COR-L47 (cell line): ENCODE results near the gene FREM3.
"Not testable (repeated sequence)": the region's sequence is repeated elsewhere in the genome, so short reads cannot be mapped to it uniquely, and the experiment has no call there.

Source experiments
- DNase-seq: peaks from one replicate; lab custom pipeline; 2025; lab: John Stamatoyannopoulos, UW

Gene FREM3

GRCh38 chr4:143700416-143701352 is at the start of gene FREM3:
Gene FREM3 (minus strand): TSS chr4:143700675. CDS start chr4:143700675, 0 bp downstream.
- no peak for DNase-seq

DNA sequence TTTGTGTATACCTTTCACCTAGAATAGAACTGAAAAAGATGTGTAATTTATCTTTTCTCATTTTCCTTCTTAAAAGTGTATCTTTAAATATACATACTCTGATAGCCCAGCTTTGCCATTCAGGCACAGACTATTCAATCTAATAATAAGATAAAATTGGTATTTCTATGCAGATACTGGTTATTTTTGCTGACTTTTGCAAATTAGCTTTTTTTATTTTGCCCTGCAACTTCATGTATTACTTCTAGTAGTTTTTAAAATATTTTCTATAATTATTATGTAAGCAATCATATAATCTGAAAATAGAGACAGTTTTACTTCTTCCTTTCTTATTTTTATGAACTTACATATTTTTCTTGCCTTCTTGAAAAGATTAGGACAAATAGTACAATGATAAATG is 45.4 kb upstream of the FREM3 start:
- no peak for DNase-seq

GRCh38 chr4:143743591-143743990 is 43.1 kb upstream of the FREM3 start:
- no peak for DNase-seq

- no peak for DNase-seq
Observed at GRCh38 chr4:143742834-143743233, 42.4 kb upstream of the FREM3 start.

- DNase-seq, result no peak
Observed at GRCh38 chr4:143736861-143737260, 36.4 kb upstream of the FREM3 start.

- not testable (repeated sequence) for DNase-seq
Observed at GRCh38 chr4:143736061-143736460, 35.6 kb upstream of the FREM3 start.

DNA sequence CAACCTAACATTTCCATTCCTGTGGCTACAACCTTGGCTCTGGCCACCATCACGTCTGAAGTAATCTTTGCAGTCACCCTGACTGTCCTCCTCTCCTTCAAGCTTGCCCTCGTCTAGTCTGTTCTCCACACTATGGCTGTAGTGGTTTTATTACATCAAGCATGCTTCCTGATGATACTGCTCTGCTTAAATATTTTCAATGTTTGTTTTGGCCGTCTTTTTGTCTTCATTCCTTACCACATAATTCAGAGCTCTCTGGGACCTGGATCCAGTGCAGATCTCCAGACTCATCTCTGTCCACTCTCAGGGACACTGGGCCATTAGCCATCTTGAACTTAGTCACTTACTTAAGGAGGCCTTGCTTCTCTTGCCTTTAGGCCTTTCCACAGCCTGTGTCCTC is 27.7 kb upstream of the FREM3 start:
- no peak for DNase-seq

- DNase-seq, result no peak
Observed at GRCh38 chr4:143726714-143727113, 26.2 kb upstream of the FREM3 start.

DNA sequence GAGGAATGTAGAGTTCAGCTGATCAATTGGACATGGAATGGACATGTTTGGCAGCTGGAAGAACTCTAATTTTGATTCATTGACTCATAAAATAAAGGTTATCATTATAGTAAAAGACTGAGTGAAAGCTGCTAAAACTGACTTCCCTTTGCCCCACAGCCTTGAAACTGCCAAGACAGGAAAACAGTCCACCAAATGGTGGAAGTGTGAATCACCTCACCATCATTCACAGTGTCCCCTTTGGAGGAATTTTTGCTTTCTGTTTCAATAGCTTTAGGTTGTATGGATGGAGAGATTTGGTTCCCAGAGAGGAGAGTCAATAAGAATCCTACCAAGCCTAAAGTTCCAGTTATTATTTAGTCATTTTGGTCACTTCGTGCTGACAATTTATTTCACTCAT is 20.8 kb upstream of the FREM3 start:
- DNase-seq, result no peak

DNA sequence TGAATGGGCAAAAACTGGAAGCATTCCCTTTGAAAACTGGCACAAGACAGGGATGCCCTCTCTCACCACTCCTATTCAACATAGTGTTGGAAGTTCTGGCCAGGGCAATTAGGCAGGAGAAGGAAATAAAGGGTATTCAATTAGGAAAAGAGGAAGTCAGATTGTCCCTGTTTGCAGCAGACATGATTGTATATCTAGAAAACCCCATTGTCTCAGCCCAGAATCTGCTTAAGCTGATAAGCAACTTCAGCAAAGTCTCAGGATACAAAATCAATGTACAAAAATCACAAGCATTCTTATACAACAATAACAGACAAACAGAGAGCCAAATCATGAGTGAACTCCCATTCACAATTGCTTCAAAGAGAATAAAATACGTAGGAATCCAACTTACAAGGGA is 18.3 kb upstream of the FREM3 start:
- DNase-seq, result not testable (repeated sequence)

DNA sequence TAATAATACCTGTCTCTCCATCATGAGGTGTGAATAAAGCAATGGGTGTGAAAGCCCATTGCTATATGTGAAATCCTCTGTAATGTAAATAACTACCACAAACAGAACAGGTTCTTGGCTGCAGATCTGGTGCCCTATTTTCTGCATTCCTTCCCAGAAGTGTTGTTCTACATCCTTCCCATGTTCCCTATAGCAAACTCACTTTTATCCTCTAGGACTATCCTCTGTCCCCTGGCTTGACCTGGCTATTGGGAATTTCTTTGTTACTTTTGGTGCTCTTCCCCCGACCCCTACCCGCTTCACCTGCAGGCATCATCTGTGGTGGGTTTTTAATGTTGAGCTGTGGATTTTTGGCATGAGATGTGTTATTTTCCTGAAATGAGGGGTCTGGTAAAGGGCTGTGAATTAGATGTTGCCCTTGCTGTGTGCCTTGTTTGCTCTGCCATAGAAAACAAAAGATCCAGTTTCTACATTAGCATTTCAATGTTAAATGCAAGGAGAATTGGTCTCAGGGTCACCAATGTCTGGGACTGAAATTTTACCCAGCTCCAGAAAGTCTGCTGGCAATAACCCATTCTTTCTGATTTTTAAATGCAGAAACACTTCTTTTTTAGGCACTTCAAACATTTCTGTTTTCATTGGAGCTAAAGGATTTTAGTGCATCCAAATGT is 13.6 kb upstream of the FREM3 start:
- DNase-seq, result no peak

DNA sequence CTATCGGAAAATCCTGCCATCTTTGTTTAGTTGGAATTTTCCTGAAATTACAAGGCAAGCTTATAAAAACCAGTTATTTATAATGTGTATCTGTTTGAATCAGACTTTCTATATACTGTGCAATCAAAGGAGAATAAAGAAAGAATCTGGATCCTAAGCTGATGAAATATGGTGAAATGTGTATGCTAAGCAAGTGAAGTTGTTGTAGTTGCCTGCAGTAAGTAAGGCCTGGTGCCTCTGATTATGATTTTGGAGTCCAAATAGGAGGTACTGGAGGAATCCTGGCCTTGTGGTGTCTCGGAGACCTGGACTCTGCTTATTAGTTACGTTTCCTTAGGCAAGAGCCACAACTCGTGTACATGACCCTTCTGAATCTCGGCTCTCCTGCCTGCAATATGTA is 13.1 kb upstream of the FREM3 start:
- DNase-seq, result no peak

DNA sequence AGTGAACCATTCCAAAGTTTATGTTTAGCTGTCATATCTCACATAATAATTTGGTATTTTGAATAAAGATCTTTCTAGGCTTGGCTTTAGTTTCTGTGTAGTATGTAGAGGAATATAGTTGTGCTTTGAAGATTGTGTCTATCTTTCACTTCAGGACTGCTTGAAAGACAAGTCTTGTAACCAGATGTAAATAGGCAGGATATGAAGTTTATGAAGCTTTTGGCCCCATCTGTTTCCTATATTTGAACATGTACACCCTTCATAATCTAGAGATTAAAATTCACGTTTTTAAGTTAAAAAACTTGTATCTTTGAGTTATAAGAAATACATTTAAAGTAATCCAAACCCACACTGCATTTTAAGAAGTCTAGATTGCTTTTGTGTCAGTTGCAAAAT is 11.7 kb upstream of the FREM3 start:
- no peak for DNase-seq

DNA sequence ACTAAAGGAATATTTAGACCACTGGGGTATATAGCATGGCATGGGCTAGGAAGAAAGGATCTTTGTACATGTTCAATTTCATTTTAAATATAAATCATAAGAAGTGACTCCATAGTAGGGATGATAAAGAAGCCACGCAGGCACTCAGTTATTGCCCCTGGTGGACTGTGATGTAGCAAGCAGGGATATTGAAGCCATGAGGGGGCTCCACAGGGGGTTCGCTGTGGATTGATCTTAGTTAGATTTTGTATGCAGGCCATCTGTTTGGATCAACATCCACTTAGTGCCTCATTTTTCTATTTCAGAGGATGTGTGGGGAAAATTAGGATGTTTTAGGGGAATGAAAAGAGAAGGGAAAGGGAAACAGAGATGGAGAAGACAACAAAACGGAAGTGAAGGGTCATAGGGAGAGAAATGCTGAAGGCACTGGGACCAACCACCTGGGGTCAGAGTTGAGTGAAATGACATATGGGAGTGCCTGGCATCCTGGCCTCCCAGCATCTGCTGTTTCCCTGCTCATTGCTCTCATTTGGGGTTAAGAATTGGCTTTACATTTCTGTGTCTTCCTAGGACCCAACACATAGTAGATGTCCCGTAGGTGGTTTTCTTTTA is 11.2 kb upstream of the FREM3 start:
- no peak for DNase-seq

GRCh38 chr4:143701365-143701764 is 890 bp upstream of the FREM3 start:
- DNase-seq, result no peak

- peak; percentile 16 for DNase-seq
Observed at GRCh38 chr4:143700046-143700415, 444 bp downstream of the FREM3 start.

GRCh38 chr4:143699331-143700045 is 987 bp downstream of the FREM3 start:
- no peak for DNase-seq

DNA sequence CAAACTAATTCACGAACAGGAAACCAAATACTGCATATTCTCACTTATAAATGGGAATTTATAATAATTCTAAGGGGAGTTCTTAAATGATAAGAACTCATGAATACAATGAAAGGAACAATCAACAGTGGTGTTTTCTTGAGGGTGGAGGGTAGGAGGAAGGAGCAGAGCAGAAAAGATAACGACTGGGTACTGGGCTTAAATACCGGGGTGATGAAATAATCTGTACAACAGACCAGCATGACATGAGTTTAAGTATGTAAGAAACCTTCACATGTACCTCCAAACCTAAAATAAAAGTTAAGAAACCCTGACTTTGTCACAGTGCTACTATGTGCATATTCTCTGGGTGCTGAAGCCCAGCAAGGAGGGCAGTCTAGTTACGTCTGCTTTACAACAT is 6.6 kb downstream of the FREM3 start:
- no peak for DNase-seq

DNA sequence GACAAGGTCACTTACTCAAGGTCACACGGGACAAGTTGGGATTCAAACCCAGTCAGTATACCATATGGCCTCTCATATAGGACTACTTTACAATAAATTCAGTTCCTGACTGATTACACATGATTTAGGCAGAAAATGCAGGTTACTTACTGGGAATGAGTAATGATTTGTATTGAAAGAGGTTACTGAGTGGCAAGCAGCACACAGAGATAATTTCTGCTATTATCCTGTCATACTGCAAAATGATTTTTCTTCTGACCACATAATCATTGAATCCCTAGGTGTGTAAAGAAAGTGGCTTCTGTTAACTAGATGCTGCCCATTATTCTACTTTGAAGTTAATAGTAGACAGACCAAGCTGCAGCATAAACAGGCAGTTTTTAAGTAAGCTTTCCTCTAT is 8.2 kb downstream of the FREM3 start:
- no peak for DNase-seq

GRCh38 chr4:143679434-143679833 is 21.0 kb downstream of the FREM3 start:
- no peak for DNase-seq

DNA sequence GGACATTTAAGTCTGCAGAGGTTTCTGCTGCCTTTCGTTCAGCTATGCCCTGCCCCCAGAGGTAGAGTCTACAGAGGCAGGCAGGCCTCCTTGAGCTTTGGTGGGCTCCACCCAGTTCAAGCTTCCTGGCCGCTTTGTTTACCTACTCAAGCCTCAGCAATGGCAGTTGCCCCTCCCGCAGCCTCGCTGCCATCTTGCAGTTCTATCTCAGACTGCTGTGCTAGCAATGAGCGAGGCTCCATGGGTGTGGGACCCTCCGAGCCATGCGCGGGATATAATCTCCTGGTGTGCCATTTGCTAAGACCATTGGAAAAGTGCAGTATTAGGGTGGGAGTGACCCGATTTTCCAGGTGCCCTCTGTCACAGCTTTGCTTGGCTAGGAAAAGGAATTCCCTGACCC is 26.8 kb downstream of the FREM3 start:
- DNase-seq, result not testable (repeated sequence)

DNA sequence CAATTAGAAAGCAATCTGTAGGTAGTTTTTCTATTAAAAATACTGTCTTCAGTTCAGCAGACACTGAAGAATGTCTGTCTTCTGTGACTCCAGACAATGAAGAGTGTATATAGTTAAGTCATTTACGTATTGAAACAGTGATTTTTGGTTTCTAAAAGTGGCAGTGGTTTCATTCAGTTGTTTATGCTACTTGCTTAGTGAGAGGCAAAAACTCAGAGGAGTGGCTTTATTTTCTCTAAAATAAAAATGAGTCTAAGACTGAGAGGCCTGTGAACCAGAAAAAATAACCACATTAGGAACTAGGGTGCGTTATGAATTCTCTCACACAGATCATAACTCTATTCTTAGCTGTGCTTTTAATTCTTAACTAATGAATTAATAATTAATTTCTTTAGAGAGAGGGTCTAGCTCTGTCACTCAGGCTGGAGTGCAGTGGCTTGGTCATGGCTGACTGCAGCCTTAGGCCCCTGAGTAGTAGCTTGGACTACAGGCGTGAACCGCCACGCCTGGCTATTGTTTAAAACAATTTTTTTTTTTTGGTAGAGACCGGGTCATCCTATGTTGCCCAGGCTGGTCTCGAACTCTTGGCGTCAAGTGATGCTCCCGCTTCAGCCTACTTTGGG is 31.4 kb downstream of the FREM3 start:
- DNase-seq, result no peak
